ENCODE data around the gene AIFM2.

Gene AIFM2

GRCh38 chr10:70067586-70067985, 65.0 kb downstream of the AIFM2 start:
- no peak for DNase-seq (ENCODE audit: low read depth)

GRCh38 chr10:70066190-70066589, 66.4 kb downstream of the AIFM2 start:
- no peak overlapping the region for H3K4me3 ChIP-seq (ENCODE audit: low read depth, low read length)
- no peak for DNase-seq (ENCODE audit: low read depth)

More at GRCh38 chr10:70067586-70067985, 65.0 kb downstream of the AIFM2 start:
- no peak overlapping the region for H3K4me3 ChIP-seq (ENCODE audit: low read depth, low read length)

DNA sequence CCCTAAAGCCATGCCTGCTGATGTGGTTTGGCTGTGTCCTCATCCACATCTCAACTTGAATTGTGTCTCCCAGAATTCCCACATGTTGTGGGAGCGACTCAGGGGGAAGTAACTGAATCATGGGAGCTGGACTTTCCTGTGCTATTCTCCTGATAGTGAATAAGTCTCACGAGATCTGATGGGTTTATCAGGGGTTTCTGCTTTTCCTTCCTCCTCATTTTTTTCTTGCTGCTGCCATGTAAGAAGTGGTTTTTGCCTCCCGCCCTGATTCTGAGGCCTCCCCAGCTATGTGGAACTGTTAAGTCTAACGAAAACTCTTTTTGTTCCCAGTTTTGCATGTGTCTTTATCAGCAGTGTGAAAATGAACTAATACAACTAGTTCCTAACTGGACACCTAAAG, 68.1 kb downstream of the AIFM2 start:
- no peak overlapping the region for H3K4me3 ChIP-seq (ENCODE audit: low read depth, low read length)
- no peak for DNase-seq (ENCODE audit: low read depth)

DNA sequence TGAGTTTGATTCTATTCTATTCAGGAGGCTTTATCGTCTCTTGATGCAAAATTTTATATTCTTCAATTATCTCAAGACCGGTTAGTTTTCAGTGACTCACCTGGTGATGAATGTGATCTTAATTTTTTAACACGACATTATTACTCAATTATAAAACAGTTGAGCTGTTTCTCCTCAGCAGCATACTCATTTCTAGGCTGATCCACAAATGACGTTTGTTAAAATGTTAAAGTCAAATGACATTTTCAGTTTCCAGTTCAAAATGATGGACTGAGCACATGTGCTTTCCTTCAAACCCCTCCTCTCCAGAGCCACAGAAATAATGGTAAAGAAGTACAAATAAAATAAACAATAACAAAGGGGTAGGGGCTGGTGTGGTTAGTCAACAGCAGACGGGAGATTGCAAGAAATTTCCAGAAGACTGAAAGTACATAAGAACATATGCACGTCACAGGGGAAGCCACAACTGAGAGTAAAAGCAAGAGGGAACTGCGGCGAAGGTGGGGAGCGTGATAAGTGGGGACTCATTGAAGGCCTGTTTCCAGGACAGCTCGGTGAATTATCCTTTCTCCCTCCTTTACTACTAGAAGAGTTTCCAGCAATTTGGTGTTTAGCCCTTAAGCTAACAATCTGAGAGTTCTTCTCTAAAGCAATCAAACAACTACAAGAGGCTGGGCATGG, 69.1 kb downstream of the AIFM2 start:
- DNase-seq (ENCODE audit: low read depth) = no peak

More for the DNA sequence above, 69.1 kb downstream of the AIFM2 start:
- no peak overlapping the region for H3K4me3 ChIP-seq (ENCODE audit: low read depth, low read length)
